CD4-positive, alpha-beta memory T cell (primary cell): Measurements from ENCODE around the gene HOXA9. TPM values are rescaled to one million over a fixed set of nuclear protein-coding genes. Genes with fewer than 3 reads are reported as not detected.

ENCODE experiments used
- CTCF ChIA-PET: fragments of 350-600 bp; sonication (Branson Sonifier 250); formaldehyde crosslinking; loops from one replicate; lab custom pipeline; 2021; ENCODE audit warnings: inconsistent platforms; ENCODE audit not compliant: partially characterized antibody; lab: Charles Lee
- POLR2A ChIA-PET: fragments of 350-600 bp; sonication (Branson Sonifier 250); formaldehyde crosslinking; loops from one replicate; lab custom pipeline; 2021; ENCODE audit not compliant: partially characterized antibody; lab: Charles Lee
- DNase-seq, 5 donors: peaks; one replicate each; pipeline versions ENCODE4 v3.0.0 to v3.0.0-alpha.2; 2020 to 2022; ENCODE audit warnings: mixed read lengths in 1 of 5
- H3K27ac ChIP-seq: one replicate; pipeline ENCODE4 v1.7.0; 2013; ENCODE audit warnings: low read depth, low read length
- H3K27me3 ChIP-seq: 2 replicates; pipeline ENCODE4 v1.7.0; 2013; ENCODE audit warnings: mild to moderate bottlenecking, low read length, moderate library complexity; ENCODE audit not compliant: insufficient read depth
- H3K36me3 ChIP-seq: 2 replicates; pipeline ENCODE4 v1.7.0; 2013; ENCODE audit warnings: mild to moderate bottlenecking, low read length, moderate library complexity; ENCODE audit not compliant: insufficient read depth
- H3K4me1 ChIP-seq: 2 replicates; pipeline ENCODE4 v1.7.0; 2013; ENCODE audit warnings: mild to moderate bottlenecking, low read length, moderate library complexity; ENCODE audit not compliant: insufficient read depth
- H3K4me3 ChIP-seq, 2 donors: one replicate each; pipeline ENCODE4 v1.7.0; 2013; ENCODE audit warnings: low read length in 2 of 2, mild to moderate bottlenecking in 1 of 2
- H3K9me3 ChIP-seq, 2 donors: one replicate each; pipeline ENCODE4 v1.7.0; 2013; ENCODE audit warnings: low read length in 2 of 2, control low read depth in 1 of 2; ENCODE audit not compliant: control insufficient read depth in 1 of 2
- H3K27ac Mint-ChIP-seq, 7 donors: one replicate each; pipeline ENCODE4 v1.8.0; 2020 to 2021; ENCODE audit warnings: mixed read lengths in 7 of 7, mild to moderate bottlenecking in 6 of 7, inconsistent platforms in 3 of 7, moderate library complexity in 3 of 7
- H3K27me3 Mint-ChIP-seq, 2 donors: one replicate each; pipeline ENCODE4 v1.8.0; 2020 to 2021; ENCODE audit warnings: mixed read lengths in 2 of 2
- H3K36me3 Mint-ChIP-seq, 2 donors: one replicate each; pipeline ENCODE4 v1.8.0; 2020 to 2021; ENCODE audit warnings: mixed read lengths in 2 of 2, inconsistent platforms in 1 of 2, mild to moderate bottlenecking in 1 of 2
- H3K4me1 Mint-ChIP-seq, 4 donors: one replicate each; pipeline ENCODE4 v1.8.0; 2020 to 2021; ENCODE audit warnings: mixed read lengths in 4 of 4, mild to moderate bottlenecking in 1 of 4
- H3K4me3 Mint-ChIP-seq, 8 donors: one replicate each; pipeline ENCODE4 v1.8.0; 2020 to 2021; ENCODE audit warnings: mixed read lengths in 8 of 8, mild to moderate bottlenecking in 7 of 8, moderate library complexity in 6 of 8, inconsistent platforms in 3 of 8
- H3K9me3 Mint-ChIP-seq, 8 donors: one replicate each; pipeline ENCODE4 v1.8.0; 2020 to 2021; ENCODE audit warnings: mixed read lengths in 8 of 8, mild to moderate bottlenecking in 5 of 8, inconsistent platforms in 3 of 8, moderate library complexity in 1 of 8
- intact Hi-C: fragments of 100-400 bp; cut with micrococcal nuclease; formaldehyde crosslinking; loops from one replicate; pipeline ENCODE4 v1.15.1; 2023
- polyA plus RNA-seq, 2 donors: library from polyadenylated mRNA; unstranded; fragments of 300-500 nt; fragmentation: Illumina TruSeq; gene quantifications; one replicate each; pipeline ENCODE4 v1.2.3, GENCODE V29; 2021
- total RNA-seq, 2 experiments: library from RNA; stranded (reverse); gene quantifications; one replicate each; pipeline ENCODE4 v1.2.3, GENCODE V29; 2021

Gene HOXA9
- total and polyA plus RNA-seq, 4 experiments from 2014 or later, result not detected

DNA sequence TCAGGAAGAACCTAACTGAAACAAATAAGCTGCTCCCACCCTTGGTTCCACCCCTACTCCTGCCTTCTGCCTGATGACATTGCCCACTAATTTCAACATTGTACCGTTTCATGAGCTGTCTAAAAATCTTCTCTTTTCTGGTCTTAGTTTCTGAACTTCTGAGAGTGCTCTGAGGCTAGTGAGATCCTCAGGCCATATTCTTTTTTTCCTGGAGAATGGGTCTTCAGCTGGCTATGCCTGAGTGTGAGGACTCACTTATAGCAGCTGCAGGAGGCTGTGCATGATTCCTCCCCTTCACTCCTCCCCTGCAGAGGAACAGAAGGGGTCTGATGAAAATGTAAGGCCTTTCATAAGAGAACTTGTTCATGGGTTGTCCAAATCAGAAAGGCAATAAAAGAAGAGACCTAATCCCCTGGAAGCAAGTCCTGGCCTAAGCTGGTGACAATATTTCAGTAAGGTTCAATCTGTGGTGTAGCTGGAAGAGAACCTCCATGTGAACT, 45.9 kb downstream of the HOXA9 start:
- Mint-ChIP-seq H3K27ac (no peak overlapping the region), H3K4me3 (no peak overlapping the region), H3K27me3 (peaks cover 8 to 9% of the 10 kb centered on the region in 2 donors), H3K9me3 (no peaks in the 10 kb centered on the region), H3K4me1 (no peaks in the 10 kb centered on the region), H3K36me3 (no peaks in the 10 kb centered on the region)
- no peak for DNase-seq
- intact Hi-C loops, result no loop called here
- ChIA-PET CTCF (interaction anchor here (0.7 to 1.2 kb wide), 3 partner anchors 14 to 31 kb away, joined by 3 read pairs; partner anchors contain the start of gene HOXA5), POLR2A (no interaction called here)
- H3K9me3 ChIP-seq, result no peaks in the 10 kb centered on the region
- no peaks in the 10 kb centered on the region for H3K4me1 ChIP-seq
- H3K36me3 ChIP-seq, result no peaks in the 10 kb centered on the region
- no peaks in the 10 kb centered on the region for H3K27me3 ChIP-seq
- no peak overlapping the region for H3K4me3 ChIP-seq
- no peak overlapping the region for H3K27ac ChIP-seq

DNA sequence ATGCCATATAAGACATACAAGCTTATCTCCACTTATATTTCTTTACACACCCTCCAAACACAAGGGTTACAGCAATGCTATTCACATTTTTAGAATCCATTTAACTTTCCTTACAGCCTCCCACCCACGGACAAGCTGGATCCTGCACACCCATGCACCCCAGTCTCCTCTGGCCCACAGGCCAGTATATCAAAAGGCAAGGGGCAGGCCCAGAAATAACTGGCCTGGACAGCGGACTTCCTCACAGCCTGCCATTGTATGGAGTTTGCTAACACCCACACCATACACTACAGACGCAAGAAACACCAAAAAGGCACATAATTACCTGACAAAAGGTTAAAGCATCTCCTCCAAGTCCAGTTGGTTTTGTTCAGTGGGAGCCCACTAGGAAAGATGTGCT, 46.8 kb downstream of the HOXA9 start:
- POLR2A ChIA-PET, result no interaction called here
- Histone ChIP-seq H3K36me3 (no peaks in the 10 kb centered on the region), H3K27ac (no peak overlapping the region), H3K4me1 (no peaks in the 10 kb centered on the region), H3K9me3 (no peaks in the 10 kb centered on the region), H3K4me3 (no peak overlapping the region), H3K27me3 (no peaks in the 10 kb centered on the region)
- CTCF ChIA-PET, result interaction anchor here (0.7 to 0.9 kb wide), 2 partner anchors 13 to 42 kb away, joined by 3 to 4 read pairs; no protein-coding TSS in a partner anchor
- Mint-ChIP-seq H3K36me3 (no peaks in the 10 kb centered on the region), H3K27ac (no peak overlapping the region), H3K4me1 (no peaks in the 10 kb centered on the region), H3K4me3 (no peak overlapping the region), H3K9me3 (no peaks in the 10 kb centered on the region), H3K27me3 (peaks cover 3 to 9% of the 10 kb centered on the region in 2 donors)
- intact Hi-C loops, result no loop called here
- DNase-seq, result no peak

DNA sequence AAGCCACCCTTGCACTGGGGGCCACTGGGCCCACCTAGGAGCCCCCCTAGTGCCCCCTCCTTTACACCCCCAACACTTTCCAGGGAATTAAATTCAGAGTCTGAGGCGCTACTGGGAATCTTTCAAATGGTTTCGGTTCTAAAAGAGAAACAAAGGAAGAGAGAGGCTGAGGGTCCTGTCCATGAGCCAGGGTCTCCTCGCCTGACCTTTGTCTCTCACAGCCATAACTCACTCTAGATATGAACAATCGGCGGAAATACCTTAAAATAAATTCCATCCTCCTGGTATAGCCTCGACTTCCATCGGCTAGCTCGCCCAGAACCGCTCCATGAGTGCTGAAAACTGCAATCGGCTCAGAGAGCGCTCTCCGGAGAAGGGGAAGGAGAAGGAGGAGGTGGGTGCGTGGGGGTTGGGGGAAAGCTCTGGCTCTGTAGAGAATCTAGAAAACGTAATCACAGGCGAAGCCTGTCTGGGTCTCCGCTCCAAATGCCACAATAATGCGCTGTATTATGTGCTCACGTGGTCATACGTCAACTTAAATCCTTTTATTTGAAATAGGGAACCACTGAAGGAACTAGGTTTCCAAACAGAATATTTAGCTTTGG, 47.3 kb downstream of the HOXA9 start:
- Histone ChIP-seq H3K4me3 (no peak overlapping the region), H3K9me3 (no peaks in the 10 kb centered on the region), H3K36me3 (no peaks in the 10 kb centered on the region), H3K27ac (no peak overlapping the region), H3K27me3 (no peaks in the 10 kb centered on the region), H3K4me1 (no peaks in the 10 kb centered on the region)
- ChIA-PET CTCF (interaction anchor here (0.9 kb wide), 1 partner anchor 43 kb away, joined by 4 read pairs; no protein-coding TSS in a partner anchor), POLR2A (no interaction called here)
- DNase-seq, result no peak
- H3K9me3 Mint-ChIP-seq, result no peaks in the 10 kb centered on the region
- intact Hi-C loops, result no loop called here
- no peak overlapping the region for H3K4me3 Mint-ChIP-seq
- H3K27ac Mint-ChIP-seq, result no peak overlapping the region
- no peaks in the 10 kb centered on the region for H3K4me1 Mint-ChIP-seq
- H3K27me3 Mint-ChIP-seq, result peaks cover 7 to 9% of the 10 kb centered on the region in 2 donors
- H3K36me3 Mint-ChIP-seq, result no peaks in the 10 kb centered on the region

DNA sequence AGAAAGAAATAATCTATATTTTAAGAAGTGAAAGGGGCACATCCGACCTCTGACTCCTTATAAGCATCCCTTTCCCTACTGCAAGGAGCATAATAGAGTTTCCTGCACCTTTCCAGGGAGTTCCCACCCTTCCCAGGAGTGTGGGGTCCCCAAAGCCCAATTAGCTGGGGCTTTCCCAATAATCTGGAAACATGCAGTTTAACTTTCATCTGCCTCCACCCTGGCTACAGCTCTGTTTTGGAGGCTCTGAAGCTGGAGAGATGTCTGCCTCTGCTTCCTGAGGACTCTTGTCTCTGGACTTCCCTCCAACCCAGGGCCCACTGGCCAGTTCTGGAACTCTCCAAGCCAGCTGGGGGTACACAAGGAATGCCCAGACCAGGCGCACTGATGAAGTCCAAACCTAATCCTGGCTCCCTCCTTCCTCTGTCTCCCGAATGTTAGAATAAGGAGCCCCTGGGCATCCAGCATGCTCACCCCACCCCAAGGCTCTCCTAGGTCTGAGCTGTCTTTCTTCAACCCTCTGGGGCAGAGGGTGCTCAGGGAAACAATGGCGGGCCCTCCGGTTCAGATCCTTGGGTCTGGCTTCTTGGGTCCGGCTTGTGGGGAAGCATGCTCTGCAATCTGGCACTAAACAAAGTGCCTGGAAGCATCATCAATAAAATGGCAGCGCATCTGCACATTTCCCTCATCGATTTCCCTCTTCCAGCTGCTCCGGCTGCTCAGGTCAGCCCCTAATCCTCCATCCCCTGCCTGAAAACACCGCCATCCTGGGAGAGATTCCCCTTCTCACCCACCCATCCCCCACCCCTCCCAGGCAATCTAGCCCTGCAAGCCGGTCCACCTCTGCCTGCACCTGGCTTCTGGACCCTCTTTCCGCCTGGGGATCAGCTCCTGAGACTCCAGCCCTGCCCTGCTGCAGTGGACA, 48.1 kb downstream of the HOXA9 start:
- DNase-seq, result no peak
- no peak overlapping the region for H3K27ac Mint-ChIP-seq
- no peaks in the 10 kb centered on the region for H3K36me3 ChIP-seq
- H3K9me3 Mint-ChIP-seq, result no peaks in the 10 kb centered on the region
- intact Hi-C loops, result no loop called here
- H3K27me3 Mint-ChIP-seq, result peaks cover 7 to 9% of the 10 kb centered on the region in 2 donors
- no peaks in the 10 kb centered on the region for H3K36me3 Mint-ChIP-seq
- H3K9me3 ChIP-seq, result no peaks in the 10 kb centered on the region
- H3K27ac ChIP-seq, result no peak overlapping the region
- no peak overlapping the region for H3K4me3 Mint-ChIP-seq
- ChIA-PET POLR2A (no interaction called here), CTCF (no interaction called here)
- H3K4me1 Mint-ChIP-seq, result no peaks in the 10 kb centered on the region
- H3K4me1 ChIP-seq, result no peaks in the 10 kb centered on the region
- H3K27me3 ChIP-seq, result no peaks in the 10 kb centered on the region
- no peak overlapping the region for H3K4me3 ChIP-seq

DNA sequence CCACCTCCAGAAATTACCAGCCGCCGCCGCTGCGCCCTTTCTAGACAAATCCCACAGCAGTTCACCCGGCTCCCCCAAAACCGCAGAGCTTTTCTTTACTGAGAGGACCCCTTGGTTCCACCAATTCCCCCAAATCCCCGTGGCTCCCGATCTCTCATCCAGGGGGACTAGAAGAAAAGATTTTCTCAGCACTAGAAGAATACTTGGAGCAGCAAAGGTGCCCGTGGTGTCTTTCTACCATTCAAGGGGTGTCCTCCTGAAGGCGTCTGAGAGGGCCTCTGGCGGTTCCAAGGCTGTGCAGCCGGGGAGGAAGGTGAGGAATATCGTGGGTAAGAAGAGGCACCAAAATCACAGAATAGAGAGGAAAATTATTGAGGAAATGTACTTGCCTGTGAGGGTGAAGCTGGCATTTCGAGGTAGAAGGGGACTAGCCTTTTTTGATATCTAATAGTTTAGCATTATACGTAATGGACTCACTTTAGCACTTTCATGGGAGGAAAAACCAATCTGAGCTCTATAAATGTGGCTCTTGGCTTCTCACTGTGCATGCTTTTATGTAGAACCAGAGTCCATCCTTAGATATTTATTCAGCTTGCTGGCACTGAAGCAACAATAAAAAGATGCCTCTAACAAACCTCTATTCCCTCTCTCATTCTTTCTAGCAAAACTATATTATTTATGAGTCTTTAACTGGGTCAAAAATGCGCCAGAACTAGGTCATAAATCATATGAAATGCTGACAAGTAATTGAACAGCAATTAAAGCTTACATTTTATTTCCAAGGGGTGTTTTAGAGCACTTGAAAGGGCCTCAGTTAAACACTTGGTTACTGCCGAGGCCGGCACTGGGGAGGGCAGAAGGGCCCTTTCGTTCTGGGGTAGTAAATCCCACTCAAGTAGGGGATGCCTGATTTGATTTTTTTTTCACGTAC, 49.0 kb downstream of the HOXA9 start:
- peak overlapping the region in 1 of 7 donors; percentile 4 for H3K27ac Mint-ChIP-seq
- no peak for DNase-seq
- no peaks in the 10 kb centered on the region for H3K9me3 Mint-ChIP-seq
- Histone ChIP-seq H3K4me1 (no peaks in the 10 kb centered on the region), H3K36me3 (no peaks in the 10 kb centered on the region), H3K4me3 (no peak overlapping the region), H3K9me3 (no peaks in the 10 kb centered on the region), H3K27me3 (no peaks in the 10 kb centered on the region), H3K27ac (no peak overlapping the region)
- POLR2A ChIA-PET, result no interaction called here
- peaks cover 7 to 9% of the 10 kb centered on the region in 2 donors for H3K27me3 Mint-ChIP-seq
- no peaks in the 10 kb centered on the region for H3K4me1 Mint-ChIP-seq
- CTCF ChIA-PET, result no interaction called here
- no peaks in the 10 kb centered on the region for H3K36me3 Mint-ChIP-seq
- no peak overlapping the region for H3K4me3 Mint-ChIP-seq
- intact Hi-C loops, result no loop called here

DNA sequence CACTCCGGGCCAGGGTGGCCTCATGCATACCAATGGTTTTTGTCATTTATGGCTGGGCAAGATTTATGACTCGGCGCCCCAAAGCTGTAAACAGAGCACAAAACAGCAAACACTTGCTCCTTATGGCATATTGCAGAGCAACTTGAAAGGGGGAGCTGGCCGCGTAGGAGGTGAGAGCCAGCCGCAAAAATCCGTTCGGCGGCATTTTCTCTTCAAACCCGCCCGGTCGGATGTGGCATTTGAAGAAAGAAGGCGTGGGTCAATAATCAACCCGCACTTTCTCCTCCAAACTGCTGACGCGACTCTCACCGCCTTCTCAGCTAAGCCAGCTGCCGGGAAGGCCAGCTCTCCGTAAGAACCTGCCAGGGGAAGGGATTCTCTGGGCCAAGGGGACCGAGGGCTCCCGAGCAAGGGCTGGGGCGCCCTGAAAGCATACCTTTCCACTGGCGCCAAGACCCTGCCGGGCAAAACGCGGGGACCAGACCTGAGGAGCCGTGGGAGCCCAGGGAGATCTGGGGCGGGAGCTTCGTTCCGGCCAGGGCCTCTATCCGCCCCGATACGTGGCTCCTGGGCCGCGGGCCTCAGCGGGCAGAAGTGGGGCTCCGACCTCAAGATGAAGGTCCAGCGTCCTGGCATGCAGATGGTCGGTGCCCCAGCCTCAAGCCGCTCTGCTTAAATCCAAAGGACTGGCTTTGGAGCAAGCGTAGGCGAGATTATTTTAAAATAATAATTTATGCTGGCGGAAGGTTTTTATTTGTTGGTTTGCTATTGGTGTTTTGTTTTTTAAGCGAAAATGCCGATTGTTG, 49.9 kb downstream of the HOXA9 start:
- Mint-ChIP-seq H3K4me1 (no peaks in the 10 kb centered on the region), H3K9me3 (no peaks in the 10 kb centered on the region), H3K4me3 (no peak overlapping the region), H3K27me3 (peaks cover 7 to 9% of the 10 kb centered on the region in 2 donors), H3K36me3 (no peaks in the 10 kb centered on the region), H3K27ac (no peak overlapping the region)
- no peak for DNase-seq
- Histone ChIP-seq H3K27me3 (no peaks in the 10 kb centered on the region), H3K9me3 (no peaks in the 10 kb centered on the region), H3K27ac (no peak overlapping the region), H3K36me3 (no peaks in the 10 kb centered on the region), H3K4me1 (no peaks in the 10 kb centered on the region), H3K4me3 (no peak overlapping the region)
- CTCF ChIA-PET, result interaction anchor here (1.3 kb wide), 1 partner anchor 44 kb away, joined by 3 read pairs; no protein-coding TSS in a partner anchor
- intact Hi-C loops, result no loop called here
- POLR2A ChIA-PET, result no interaction called here
